ENCODE results near the gene ABCD1. TPM values are rescaled to one million over a fixed set of nuclear protein-coding genes. Genes with fewer than 3 reads are reported as not detected.

ABCD1 gene
- total and polyA plus RNA-seq, 7 donors: 1.8 to 21.3 (median 12.8) TPM

- 92 to 97% methylated on average over 23 of the region's 23 CpGs for WGBS, 2 donors
- intact Hi-C loops (cut with DNase I): no loop called here
- Histone ChIP-seq H3K4me3 (no peak overlapping the region), H3K4me1 (no peaks in the 10 kb centered on the region), H3K27me3 (no peaks in the 10 kb centered on the region), H3K9me3 (no peaks in the 10 kb centered on the region), H3K36me3 (peaks cover 0 to 62% (median 9%) of the 10 kb centered on the region in 4 donors), H3K27ac (no peak overlapping the region)
- TF ChIP-seq CTCF (IDR thresholded peaks at IDR 0.05) (no peak), POLR2AphosphoS5 (IDR thresholded peaks at IDR 0.05) (no peak), POLR2A (IDR thresholded peaks at IDR 0.05) (no peak), EP300 (IDR thresholded peaks at IDR 0.05) (no peak)
- DNase-seq: peak; percentile 64
These were observed 48.6 kb downstream of the ABCD1 start for GRCh38 chrX:153773218-153773611.

DNA sequence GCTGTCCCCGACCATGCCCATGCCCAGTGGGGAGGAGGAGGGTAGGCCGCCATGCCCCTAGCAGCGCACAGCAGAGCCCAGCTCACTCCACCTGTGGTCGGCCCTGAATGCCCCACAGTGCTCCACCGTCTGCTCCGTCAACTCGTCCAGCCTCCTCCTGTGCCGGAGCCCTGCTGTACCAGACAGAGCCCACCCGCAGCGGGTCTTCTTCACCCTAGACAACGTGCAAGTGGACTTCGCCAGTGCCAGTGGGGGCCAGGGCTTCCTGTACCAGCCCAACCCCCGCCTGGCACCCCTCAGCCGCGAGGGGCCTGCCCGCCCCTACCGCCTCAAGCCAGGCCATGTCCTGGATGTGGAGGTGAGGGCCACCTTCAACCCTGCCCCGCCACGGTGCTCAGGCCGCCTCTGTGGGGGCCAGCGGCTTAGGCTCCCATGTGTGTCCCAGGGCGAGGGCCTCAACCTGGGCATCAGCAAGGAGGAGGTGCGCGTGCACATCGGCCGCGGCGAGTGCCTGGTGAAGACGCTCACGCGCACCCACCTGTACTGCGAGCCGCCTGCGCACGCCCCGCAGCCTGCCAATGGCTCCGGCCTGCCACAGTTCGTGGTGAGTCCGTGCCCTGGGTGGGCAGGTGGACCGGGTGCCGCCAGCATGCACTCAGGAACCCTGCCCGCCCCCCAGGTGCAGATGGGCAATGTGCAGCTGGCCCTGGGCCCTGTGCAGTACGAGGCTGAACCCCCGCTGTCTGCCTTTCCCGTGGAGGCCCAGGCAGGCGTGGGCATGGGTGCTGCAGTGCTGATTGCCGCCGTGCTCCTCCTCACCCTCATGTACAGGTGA, 49.3 kb downstream of the ABCD1 start:
- no peak for TF ChIP-seq POLR2AphosphoS5 (IDR thresholded peaks at IDR 0.05)
- TF ChIP-seq POLR2A (IDR thresholded peaks at IDR 0.05): no peak
- TF ChIP-seq EP300 (IDR thresholded peaks at IDR 0.05): no peak
- TF ChIP-seq CTCF (IDR thresholded peaks at IDR 0.05): no peak
- Histone ChIP-seq H3K27ac (no peak overlapping the region), H3K9me3 (no peaks in the 10 kb centered on the region), H3K4me1 (no peaks in the 10 kb centered on the region), H3K27me3 (peaks cover 0 to 3% (median 0%) of the 10 kb centered on the region in 3 donors), H3K4me3 (no peak overlapping the region), H3K36me3 (peaks cover 0 to 61% (median 9%) of the 10 kb centered on the region in 4 donors)
- DNase-seq: peak; percentile 67
- intact Hi-C loops (cut with DNase I): no loop called here
- WGBS, 2 donors: 90 to 93% methylated on average over 48 of the region's 48 CpGs

- intact Hi-C loops (cut with DNase I): no loop called here
- H3K27ac ChIP-seq: no peak overlapping the region
- peaks cover 0 to under 1% (median 0%) of the 10 kb centered on the region in 4 donors for H3K4me1 ChIP-seq
- H3K27me3 ChIP-seq: peaks cover 0 to 3% (median 0%) of the 10 kb centered on the region in 3 donors
- peak; percentile 60 for DNase-seq
- 87 to 90% methylated on average over 37 of the region's 37 CpGs for WGBS, 2 donors
- TF ChIP-seq POLR2AphosphoS5 (IDR thresholded peaks at IDR 0.05): no peak
- TF ChIP-seq CTCF (IDR thresholded peaks at IDR 0.05): no peak
- TF ChIP-seq EP300 (IDR thresholded peaks at IDR 0.05): no peak
- peaks cover 0 to 53% (median 9%) of the 10 kb centered on the region in 4 donors for H3K36me3 ChIP-seq
- no peak overlapping the region for H3K4me3 ChIP-seq
- no peaks in the 10 kb centered on the region for H3K9me3 ChIP-seq
These were observed 50.1 kb downstream of the ABCD1 start for GRCh38 chrX:153774576-153775292.

GRCh38 chrX:153775293-153776119, 50.9 kb downstream of the ABCD1 start:
- Histone ChIP-seq H3K4me1 (peaks cover 0 to 8% (median 6%) of the 10 kb centered on the region in 4 donors), H3K36me3 (peaks cover 0 to 45% (median 9%) of the 10 kb centered on the region in 4 donors), H3K9me3 (no peaks in the 10 kb centered on the region), H3K4me3 (no peak overlapping the region), H3K27ac (no peak overlapping the region), H3K27me3 (peaks cover 0 to 3% (median 0%) of the 10 kb centered on the region in 3 donors)
- intact Hi-C loops (cut with DNase I): no loop called here
- TF ChIP-seq EP300 (IDR thresholded peaks at IDR 0.05): no peak
- TF ChIP-seq CTCF (IDR thresholded peaks at IDR 0.05): no peak
- TF ChIP-seq POLR2A (IDR thresholded peaks at IDR 0.05): no peak
- TF ChIP-seq POLR2AphosphoS5 (IDR thresholded peaks at IDR 0.05): no peak
- peak; percentile 45 for DNase-seq
- WGBS, 2 donors: 90 to 91% methylated on average over 42 of the region's 42 CpGs
